HG03159 (cell line): ENCODE data around the gene RIPPLY2.
A peak's percentile ranks its signal among the peaks of the same experiment; 100 is the strongest.
"Not testable (repeated sequence)": the region's sequence is repeated elsewhere in the genome, so short reads cannot be mapped to it uniquely, and the experiment has no call there.

ENCODE experiments used
- ATAC-seq: cut with Tn5 transposase; IDR thresholded peaks from one replicate; pipeline ENCODE4 v1.9.1; 2021; ENCODE audit warnings: mild to moderate bottlenecking, moderate library complexity; ENCODE audit not compliant: unreplicated experiment

Gene RIPPLY2, protein sequence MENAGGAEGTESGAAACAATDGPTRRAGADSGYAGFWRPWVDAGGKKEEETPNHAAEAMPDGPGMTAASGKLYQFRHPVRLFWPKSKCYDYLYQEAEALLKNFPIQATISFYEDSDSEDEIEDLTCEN

DNA sequence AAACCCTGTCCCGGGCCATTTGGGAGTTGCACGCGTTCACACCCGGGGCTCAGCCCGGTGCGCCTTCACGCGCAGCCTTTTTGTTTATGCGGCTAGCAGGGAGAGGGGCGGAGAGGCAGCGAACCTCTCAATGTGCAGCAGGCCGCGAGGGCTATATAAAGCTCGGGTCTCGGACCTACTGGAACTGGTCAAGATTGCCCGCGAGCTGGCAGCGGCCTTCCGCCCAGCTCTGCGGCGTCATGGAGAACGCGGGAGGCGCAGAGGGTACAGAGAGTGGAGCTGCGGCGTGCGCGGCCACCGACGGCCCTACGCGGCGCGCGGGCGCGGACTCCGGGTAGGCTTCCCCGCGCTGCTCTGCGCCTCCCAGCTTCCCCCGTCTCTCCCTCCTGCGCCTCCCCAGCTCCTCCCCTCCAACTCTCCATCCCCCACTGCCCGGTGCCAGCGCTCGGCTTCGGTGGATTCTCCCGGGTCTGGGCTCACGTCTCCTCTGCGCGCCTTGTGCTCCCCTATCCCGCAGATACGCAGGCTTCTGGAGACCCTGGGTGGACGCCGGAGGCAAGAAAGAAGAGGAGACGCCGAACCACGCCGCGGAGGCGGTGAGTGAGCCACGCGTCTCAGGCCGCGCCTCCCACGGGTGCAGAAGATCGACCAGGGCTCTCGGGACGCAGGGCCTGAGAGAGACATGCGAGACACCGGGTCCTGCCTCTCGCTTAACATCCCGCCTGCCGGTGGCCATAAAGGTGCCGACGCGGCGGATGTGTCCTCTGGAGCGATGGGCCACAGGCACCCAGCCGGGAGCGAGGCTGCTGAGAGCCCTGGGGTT, at the start of gene RIPPLY2:
TSS of gene RIPPLY2 (plus strand) at position 183 of the 823 bp plus-strand sequence. CDS start at position 240, 57 bp downstream.
- peak; percentile 54 for ATAC-seq

DNA sequence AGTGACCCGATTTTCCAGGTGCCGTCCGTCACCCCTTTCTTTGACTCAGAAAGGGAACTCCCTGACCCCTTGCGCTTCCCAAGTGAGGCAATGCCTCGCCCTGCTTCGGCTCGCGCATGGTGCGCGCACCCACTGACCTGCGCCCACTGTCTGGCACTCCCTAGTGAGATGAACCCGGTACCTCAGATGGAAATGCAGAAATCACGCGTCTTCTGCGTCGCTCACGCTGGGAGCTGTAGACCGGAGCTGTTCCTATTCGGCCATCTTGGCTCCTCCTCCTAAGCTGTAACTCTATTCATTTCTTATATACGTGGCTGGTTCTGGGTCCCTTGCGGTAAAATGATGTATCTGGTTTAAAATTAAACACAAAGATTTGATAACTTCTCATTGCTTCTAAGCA, 49.7 kb upstream of the RIPPLY2 start:
- ATAC-seq = not testable (repeated sequence)

DNA sequence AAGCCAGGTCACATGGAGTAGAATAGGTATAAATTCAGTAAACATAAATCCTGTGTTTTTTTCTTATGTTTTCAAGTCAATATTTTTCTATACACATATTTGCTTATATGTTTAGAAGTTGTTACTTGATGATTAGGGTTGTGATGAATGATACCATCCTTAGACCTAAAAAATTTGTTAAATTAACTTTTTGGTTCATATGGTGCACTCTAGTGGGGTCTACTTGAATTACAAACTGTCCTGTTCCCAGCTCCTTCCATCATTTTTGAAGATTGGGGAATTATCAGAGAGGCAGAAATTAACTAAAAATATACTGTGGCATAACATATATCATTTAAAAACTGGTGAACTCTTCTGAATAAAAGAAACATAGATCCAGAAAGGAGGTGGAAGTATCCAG, 48.3 kb upstream of the RIPPLY2 start:
- ATAC-seq = no peak

DNA sequence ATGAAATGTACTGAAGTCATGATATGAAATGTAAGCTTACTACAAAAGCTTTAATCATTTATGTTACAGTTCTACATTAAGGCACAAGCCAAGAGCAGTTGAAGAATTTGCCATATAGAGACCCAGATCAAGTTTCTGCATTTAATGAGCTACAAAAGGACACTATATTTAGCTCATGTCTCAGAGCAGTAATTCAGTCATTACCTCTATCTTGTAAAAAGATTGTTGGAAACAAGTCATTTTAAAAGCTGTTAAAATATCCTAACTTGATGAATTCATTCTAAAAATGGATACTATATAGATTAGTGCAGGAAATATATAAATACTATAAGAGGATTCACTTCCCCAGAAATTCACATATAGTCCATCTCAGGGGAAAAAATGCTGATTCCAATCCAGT, 45.2 kb upstream of the RIPPLY2 start:
- ATAC-seq = no peak

DNA sequence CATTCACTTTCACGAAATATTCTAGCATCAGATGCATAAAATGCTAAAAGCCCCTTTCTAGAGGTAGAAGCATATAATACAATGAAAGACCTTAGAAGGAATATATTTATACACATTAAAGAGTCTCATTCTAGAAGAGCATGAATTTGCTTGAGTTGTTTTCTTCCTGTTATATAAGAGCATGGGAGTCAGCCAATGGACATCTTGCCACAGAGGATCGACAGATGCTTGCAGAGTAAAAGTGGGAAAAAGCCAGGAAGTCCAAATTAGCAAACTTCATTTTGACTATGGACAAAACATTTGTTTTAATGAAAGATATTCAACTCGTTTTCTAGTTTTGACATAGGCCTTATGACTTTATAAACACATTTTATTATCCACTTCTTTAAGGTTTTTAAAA, 44.2 kb upstream of the RIPPLY2 start:
- ATAC-seq = no peak

DNA sequence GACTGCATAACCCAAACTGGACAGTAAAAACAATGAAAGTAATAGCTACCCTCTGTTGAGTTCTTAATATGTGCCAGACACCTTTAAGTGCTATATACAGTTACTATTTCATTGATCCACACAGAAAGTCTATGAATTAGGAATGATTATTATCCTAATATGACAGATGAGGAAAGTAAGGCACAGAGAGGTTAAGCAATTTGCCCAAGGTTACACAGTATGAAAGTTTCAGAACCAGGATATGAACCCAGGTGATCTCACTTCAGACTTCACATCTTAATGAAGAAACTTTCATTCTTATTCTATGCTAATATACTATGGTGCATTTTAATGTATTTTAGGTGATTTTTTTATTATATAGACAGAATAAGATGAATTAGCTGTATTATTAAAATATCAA, 40.6 kb upstream of the RIPPLY2 start:
- no peak for ATAC-seq

DNA sequence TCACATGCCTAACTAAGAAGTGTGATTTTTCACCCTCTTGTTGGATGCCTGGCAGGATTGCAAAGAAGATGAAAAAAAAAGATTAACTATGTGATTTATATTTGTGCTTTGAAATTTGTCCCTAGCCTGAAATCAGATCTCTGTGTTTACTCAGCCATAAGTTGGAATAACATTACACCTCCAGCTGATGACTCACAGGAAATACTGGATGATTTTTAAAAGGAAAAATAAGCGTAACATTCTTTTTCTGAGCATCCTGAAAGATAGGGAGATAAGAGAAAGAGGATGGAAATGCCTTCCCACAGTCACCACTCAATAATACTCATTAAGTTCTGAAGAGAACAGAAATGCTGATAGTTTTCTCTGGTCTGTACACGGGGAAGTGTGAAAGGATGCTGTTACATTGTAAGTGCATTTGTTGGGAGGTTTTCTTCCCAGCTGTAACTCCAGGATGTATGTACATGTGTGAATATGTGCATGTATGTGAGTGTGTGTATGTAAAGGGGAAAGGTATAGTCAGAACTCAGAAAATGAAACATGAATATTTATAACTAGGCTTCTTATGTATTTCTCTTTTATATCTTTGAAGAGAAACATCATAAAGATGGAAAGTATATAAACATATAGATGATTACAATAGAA, 37.4 kb upstream of the RIPPLY2 start:
- no peak for ATAC-seq

DNA sequence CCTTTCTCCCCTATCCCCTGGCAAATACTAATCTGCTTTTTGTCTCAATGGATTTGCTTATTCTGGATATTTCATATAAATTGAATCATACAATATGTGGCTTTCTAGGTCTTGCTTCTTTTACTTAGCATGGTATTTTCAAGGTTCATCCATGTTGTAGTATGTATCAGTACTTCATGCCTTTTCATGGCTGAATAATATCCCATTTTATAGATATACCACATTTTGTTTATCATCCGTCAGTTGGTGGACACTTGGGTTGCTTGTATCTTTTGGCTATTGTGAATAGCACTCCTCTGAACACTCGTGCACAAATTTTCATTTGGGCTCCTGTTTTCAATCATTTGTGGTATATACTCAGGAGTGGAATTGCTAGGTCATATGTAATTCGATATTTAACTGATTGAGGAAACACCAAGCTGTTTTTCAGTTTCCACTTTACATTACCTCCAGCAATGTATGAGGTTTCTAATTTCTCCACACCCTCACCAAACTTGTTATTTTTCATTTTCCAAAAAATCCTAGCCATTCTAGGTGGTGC, 30.5 kb upstream of the RIPPLY2 start:
- no peak for ATAC-seq

DNA sequence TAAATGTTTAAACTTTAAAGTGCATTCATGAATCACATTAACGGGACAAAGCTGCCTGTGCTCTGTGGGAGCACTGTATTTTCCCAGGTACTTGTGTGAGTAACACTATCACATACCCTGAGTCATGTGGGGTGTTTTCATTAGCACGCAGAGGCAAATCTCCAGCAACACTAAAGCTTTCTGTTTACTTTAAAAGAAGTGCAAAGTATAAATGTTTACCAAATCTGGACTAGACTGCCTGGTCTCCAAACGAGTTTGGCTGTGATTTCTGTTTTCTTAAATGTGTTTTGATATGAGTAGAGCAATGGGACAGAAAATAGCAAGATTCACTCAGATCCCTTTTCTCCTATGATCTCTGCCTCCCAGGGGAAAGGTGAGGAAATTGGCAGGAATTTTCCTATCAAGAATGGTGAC, 28.8 kb upstream of the RIPPLY2 start:
- no peak for ATAC-seq

DNA sequence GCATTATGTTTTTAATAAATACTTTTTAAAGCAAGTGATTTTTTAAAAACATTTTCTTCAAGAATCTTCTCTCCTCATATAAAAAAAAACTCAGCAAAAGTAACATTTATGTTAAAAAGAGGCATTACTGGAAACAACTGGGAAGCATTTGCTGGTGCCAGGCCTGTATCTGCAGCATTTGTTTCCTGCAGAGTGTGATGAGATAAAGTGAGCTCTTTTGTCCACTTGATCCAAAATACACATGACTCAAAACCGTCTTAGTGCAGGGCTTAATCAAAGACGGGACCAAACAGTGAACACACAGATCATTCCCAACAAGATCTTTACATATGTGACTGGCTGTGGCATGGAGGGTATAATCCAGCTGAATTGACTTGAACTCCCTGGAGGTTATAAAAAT, 28.3 kb upstream of the RIPPLY2 start:
- no peak for ATAC-seq

DNA sequence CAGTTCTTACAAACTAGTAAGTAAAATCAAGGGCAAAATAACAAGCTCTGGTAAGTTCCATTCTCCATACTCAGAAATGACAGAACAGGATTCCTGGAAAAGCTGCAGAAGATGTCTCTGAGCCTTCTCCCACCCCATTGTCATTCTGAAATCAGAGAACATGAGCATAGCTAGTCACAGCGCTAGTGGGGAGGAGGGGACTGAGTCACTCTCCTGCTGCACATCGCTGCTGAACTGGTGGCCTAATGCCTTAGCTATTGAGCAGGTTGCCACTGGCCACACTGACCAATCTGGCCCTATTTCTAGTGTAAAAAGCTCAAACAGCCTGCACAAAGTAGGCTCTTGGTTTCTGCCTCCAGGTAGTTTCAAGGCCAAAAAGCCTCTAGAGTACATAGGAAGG, 26.1 kb upstream of the RIPPLY2 start:
- ATAC-seq = no peak

DNA sequence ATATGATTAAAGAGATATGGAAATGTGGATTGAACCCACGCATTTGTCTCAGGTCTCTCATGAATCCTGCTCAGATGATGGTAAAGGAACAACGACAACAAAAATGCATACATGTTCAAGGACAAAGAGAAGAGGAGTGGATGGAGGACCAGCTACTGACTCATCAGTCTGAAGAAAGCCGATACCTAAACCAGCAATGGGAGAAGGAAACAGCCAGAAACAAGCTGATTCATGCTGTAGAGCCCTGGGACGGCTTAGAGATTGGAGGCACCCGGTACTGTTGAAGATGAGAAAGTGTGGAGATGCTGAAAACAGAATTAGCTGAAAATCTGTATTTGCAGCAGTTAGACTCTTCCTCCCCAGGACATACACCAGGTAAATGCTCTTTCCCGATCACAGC, 14.4 kb upstream of the RIPPLY2 start:
- no peak for ATAC-seq

DNA sequence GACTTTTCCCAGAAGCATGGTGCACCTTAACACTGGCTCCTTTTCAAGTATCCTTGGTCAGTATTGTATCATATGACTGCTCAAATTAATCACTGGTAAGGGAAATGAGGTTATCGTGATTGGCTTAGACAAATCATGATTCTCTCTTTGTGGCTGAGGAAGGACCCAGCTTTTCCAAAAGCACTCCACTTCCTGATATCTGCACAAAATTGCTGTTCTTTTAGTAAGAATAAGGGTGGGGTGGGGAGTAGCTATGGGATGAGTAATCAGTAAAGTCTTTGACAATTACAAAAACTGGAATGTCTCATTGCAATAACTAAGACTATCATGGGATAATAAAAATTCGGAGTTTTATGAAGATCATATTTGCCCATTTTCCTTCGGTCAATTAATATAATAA, 9.0 kb upstream of the RIPPLY2 start:
- no peak for ATAC-seq

DNA sequence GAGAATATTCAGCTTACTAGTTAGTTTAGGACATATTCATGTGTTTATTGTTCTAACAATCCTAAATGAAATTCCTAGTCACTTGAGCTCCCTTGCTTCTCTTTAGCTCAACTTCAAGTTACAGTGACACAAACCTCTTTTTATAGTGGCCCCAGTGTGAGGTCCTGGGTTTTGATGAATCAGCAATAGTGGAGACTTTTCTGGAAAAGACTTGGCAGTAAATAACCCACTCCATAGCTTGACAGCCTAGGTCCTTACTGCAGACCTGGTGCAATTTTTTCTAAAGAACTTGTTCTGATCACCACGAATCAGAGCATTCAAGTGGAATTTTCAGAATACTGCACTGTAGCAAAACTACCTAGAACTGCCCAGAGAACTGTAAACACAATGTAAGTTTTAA, 6.9 kb upstream of the RIPPLY2 start:
- no peak for ATAC-seq

DNA sequence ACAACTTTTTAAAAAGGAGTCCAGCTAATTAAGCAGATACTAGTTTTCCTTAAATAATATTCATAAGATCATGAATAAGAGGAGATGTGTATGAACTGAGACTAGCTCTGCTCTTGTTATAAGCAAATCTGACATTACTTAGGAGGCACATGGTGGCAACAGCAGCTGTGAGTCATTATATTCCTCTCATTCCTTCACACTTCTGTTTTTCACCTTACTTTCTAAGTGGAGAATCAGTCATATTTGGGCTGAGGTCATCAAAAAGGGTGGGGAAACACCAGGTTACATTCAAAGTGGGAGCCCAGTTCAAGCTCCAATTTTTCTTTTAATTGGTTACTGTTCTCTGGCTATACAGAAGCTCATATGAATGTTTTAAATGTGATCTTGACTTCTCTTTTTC, 6.0 kb upstream of the RIPPLY2 start:
- peak; percentile 98 for ATAC-seq

DNA sequence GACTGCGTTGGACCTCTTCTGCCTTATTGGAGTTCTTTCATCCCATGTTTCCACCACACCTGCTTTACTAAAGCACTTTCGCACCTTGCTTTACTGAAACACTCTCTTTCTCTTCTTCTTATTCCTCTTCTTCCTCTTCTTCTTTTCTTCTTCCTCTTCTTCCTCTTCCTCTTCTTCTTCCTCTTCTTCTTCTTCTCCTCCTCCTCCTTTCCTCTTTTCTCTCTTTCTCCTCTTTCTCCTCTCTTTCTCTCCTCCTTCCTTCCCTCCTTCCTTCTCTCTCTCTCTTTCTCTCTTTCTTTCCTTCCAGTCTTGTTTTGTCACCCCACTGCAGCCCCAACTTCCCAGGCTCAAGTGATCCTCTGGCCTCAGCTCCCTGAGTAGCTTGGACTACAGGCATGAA, 4.0 kb upstream of the RIPPLY2 start:
- no peak for ATAC-seq

DNA sequence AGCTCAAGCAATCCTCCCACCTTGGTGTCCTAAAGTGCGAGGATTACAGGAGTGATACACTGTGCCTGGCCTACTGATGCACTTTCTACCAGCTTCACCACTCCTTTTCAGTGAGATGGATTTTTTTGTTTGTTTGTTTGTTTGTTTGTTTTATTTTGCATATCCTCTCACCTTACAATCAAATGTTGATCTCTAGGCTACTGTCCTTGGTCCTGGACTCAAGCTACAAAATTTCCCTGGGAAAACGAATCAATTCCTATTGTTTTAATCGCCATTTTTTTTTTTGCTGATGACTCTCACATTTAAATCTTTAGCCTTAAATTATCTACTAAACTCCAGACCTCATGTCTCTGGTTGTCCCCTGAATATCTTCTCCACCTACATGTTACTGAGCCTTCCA, 3.5 kb upstream of the RIPPLY2 start:
- ATAC-seq = no peak

DNA sequence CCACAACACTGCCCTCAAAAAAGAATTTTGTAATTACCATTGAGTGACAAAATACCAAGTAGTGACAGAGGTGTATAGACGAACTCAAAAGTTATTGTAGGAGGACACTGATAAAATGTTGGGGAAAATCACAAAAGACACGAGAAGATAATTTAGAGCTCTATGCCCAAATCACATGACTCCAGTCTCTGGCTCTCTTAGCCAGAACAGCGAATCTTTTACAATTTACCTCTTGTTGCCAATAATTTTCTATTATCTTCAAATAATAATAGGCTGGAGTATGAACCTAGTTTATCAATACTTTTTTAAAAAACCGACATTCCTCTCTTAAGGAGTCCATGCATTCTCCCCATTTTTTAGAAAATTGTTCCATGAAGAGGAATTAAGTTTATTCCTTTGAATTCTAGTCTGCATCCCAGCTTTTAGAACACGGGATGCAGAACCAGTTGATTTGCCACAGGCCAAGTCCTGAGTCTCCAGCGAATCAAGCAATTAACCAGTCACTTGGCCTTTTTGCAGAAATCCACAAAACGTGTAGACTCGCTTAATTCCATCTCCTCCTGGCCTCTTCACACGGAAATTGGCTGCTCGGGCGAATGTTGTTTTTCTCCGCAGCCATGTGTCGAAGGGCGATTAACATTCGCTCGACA, 507 bp upstream of the RIPPLY2 start:
- no peak for ATAC-seq

DNA sequence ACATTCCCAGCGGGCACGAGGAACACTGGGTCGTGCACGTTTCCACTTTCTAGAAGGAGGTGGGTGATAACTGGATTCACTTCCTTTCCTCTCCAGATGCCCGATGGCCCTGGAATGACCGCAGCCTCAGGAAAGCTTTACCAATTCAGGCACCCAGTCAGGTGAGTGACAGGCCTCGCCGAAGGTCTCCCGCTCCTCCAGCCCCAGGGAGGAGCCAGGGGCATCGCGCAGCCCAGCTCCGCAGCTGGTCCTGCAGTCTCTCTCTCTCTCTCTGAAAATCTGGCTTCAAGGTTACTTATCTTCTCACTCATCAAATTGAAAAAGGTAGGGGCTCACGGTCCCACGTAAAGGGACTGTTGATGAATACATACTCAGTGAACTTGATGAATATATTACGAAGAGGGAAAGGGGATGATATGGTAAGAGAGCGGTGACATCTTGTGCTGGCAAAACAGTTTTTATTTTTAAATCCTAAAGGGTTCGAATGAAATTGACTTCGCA, 891 bp downstream of the RIPPLY2 start:
- no peak for ATAC-seq

DNA sequence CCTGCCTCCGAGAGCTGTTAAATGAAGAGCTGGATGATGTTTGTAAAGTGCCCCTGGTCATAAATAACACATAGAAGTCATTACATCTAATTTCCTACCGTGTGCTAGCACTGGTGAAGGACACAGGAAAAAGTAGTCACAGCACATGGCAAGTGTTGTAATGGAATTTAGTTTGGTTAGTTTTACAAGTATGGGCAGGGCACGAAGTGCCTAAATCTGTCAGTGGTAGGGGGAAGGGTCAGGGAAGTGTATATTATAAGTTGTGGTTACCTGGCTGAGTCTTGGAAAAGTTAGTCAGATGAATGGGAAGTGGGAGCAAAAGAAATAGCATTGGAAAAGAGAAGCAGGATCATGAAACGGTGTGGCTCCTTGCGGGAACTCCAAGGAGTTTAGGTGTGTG, 1.6 kb downstream of the RIPPLY2 start:
- ATAC-seq = no peak
